CD4-positive, alpha-beta T cell (primary cell): ENCODE data around the gene TBC1D16. TPM values are rescaled to one million over a fixed set of nuclear protein-coding genes. Genes with fewer than 3 reads are reported as not detected.

Experiments
- ATAC-seq: fragments of 200-7000 bp; cut with Tn5 transposase; one replicate; pipeline ENCODE4 v1.10.0; 2022; ENCODE audit warnings: mild to moderate bottlenecking; ENCODE audit not compliant: poor library complexity
- CTCF ChIA-PET: fragments of 350-600 bp; sonication (Branson Sonifier 250); formaldehyde crosslinking; loops from one replicate; lab custom pipeline; 2021; ENCODE audit warnings: antibody characterized with exemption, inconsistent platforms; lab: Charles Lee
- POLR2A ChIA-PET: fragments of 350-600 bp; sonication (Branson Sonifier 250); formaldehyde crosslinking; loops from one replicate; lab custom pipeline; 2021; ENCODE audit warnings: antibody characterized with exemption, inconsistent platforms; lab: Charles Lee
- DNase-seq, 14 experiments: peaks; one replicate each; pipeline ENCODE4 v3.0.0-alpha.2; 2013 to 2020; ENCODE audit warnings: mixed read lengths in 2 of 14
- H3K27ac ChIP-seq, 2 donors: one replicate each; pipeline versions ENCODE4 v1.5.1 to v1.7.0; 2013; ENCODE audit warnings: low read length in 2 of 2, low read depth in 1 of 2, mild to moderate bottlenecking in 1 of 2
- H3K27me3 ChIP-seq, 2 experiments: 1 replicate in 1 of 2; 2 replicates in 1 of 2; pipeline versions ENCODE4 v1.6.1 to v1.7.0; 2013; ENCODE audit warnings: low read length in 2 of 2, control low read depth in 1 of 2, mild to moderate bottlenecking in 1 of 2, moderate library complexity in 1 of 2; ENCODE audit not compliant: insufficient read depth in 2 of 2, control insufficient read depth in 1 of 2
- H3K36me3 ChIP-seq: one replicate; pipeline ENCODE4 v1.6.1; 2013; ENCODE audit warnings: low read length, control low read depth; ENCODE audit not compliant: insufficient read depth
- H3K4me1 ChIP-seq: one replicate; pipeline ENCODE4 v1.6.1; 2013; ENCODE audit warnings: low read length, control low read depth; ENCODE audit not compliant: insufficient read depth
- H3K4me3 ChIP-seq: one replicate; pipeline ENCODE4 v1.5.1; 2013; ENCODE audit warnings: mild to moderate bottlenecking, low read length, moderate library complexity
- H3K9me3 ChIP-seq, 2 experiments: 1 replicate in 1 of 2; 2 replicates in 1 of 2; pipeline versions ENCODE4 v1.6.1 to v1.7.0; 2013; ENCODE audit warnings: low read length in 2 of 2, mild to moderate bottlenecking in 2 of 2, control low read depth in 1 of 2, moderate library complexity in 1 of 2; ENCODE audit not compliant: control insufficient read depth in 1 of 2, insufficient read depth in 1 of 2
- H3K27ac Mint-ChIP-seq: one replicate; pipeline ENCODE4 v1.8.0; 2020; ENCODE audit warnings: mixed read lengths
- H3K27me3 Mint-ChIP-seq: one replicate; pipeline ENCODE4 v1.8.0; 2021; ENCODE audit warnings: mixed read lengths
- H3K36me3 Mint-ChIP-seq: one replicate; pipeline ENCODE4 v1.8.0; 2021; ENCODE audit warnings: low read depth, mixed read lengths
- H3K4me1 Mint-ChIP-seq: one replicate; pipeline ENCODE4 v1.8.0; 2021; ENCODE audit warnings: low read depth, mixed read lengths
- H3K4me3 Mint-ChIP-seq: one replicate; pipeline ENCODE4 v1.8.0; 2020; ENCODE audit warnings: mild to moderate bottlenecking, mixed read lengths
- H3K9me3 Mint-ChIP-seq: one replicate; pipeline ENCODE4 v1.8.0; 2020; ENCODE audit warnings: mixed read lengths
- intact Hi-C, 2 experiments: fragments of 100-400 bp; cut with DNase I in 1 of 2; cut with micrococcal nuclease in 1 of 2; formaldehyde crosslinking; loops; one replicate each; pipeline versions ENCODE4 v1.15.1 to v1.9.0; 2023 to 2025; cut with DNase I, micrococcal nuclease
- total RNA-seq, 174 experiments: library from RNA in 2 of 174; stranded (reverse) in 2 of 174; gene quantifications; one replicate each; pipeline ENCODE4 v1.2.3 and lab custom pipeline; 2021 to 2026
- TF ChIP-seq, protein P1 (sequence below): fragments of 200-600 bp; IDR thresholded peaks from one replicate; pipeline ENCODE4 v1.8.0; 2022; ENCODE audit warnings: antibody characterized with exemption, mild to moderate bottlenecking

TBC1D16 gene
- total RNA-seq, 2 experiments from 2014 or later = 1.9 to 2.5 TPM

DNA sequence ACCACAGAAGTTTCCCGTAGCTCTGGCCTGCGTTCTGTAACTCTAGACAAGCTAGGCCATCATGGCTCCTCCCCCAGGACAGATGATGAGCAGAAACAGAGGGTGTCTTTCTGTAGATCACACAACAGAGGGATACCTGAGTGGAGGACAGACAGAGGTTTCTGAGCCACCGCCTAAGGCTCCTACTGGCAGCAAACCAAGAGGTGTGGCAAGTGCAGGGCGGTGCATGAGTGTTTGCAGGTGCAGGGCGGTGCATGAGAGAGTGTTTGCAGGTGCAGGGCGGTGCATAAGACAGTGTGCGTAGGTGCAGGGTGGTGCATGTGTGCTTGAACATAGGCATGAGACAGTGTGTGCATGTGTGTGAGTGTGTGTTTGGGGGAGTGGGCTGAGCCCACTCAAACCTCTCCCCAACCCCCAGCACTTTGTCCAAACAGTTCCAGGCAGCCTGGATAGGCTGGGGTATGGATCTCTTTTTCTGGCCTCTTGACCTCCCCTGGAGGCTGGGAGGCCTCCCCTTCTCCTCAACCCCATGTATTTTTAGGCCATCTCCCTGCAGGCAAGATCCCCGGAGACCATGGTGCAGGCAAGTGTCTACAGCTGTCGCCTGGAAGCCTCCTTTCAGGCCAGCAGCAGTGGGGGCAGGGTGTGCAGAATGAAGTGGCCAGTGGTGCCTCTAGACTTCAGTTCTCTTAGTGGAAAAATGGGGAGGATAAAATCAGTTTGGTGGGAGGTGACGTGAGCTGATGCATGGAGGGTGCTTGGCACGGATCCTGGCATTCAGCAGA lies 143.0 kb downstream of the TBC1D16 start:
- TF ChIP-seq, protein P1, sequence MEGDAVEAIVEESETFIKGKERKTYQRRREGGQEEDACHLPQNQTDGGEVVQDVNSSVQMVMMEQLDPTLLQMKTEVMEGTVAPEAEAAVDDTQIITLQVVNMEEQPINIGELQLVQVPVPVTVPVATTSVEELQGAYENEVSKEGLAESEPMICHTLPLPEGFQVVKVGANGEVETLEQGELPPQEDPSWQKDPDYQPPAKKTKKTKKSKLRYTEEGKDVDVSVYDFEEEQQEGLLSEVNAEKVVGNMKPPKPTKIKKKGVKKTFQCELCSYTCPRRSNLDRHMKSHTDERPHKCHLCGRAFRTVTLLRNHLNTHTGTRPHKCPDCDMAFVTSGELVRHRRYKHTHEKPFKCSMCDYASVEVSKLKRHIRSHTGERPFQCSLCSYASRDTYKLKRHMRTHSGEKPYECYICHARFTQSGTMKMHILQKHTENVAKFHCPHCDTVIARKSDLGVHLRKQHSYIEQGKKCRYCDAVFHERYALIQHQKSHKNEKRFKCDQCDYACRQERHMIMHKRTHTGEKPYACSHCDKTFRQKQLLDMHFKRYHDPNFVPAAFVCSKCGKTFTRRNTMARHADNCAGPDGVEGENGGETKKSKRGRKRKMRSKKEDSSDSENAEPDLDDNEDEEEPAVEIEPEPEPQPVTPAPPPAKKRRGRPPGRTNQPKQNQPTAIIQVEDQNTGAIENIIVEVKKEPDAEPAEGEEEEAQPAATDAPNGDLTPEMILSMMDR = no peak
- H3K27ac Mint-ChIP-seq = no peak overlapping the region
- H3K4me3 Mint-ChIP-seq = no peak overlapping the region
- ATAC-seq (no peak), DNase-seq (no peak)
- intact Hi-C loops = no loop called here
- Histone ChIP-seq H3K36me3 (no peaks in the 10 kb centered on the region), H3K4me3 (no peak overlapping the region), H3K27ac (no peak overlapping the region), H3K9me3 (no peaks in the 10 kb centered on the region), H3K4me1 (no peaks in the 10 kb centered on the region), H3K27me3 (peaks cover 4 to 12% of the 10 kb centered on the region in 2 experiments)
- ChIA-PET POLR2A (no interaction called here), CTCF (no interaction called here)
- H3K4me1 Mint-ChIP-seq = no peaks in the 10 kb centered on the region
- H3K27me3 Mint-ChIP-seq = peaks cover 52% of the 10 kb centered on the region
- H3K36me3 Mint-ChIP-seq = no peaks in the 10 kb centered on the region
- no peaks in the 10 kb centered on the region for H3K9me3 Mint-ChIP-seq

DNA sequence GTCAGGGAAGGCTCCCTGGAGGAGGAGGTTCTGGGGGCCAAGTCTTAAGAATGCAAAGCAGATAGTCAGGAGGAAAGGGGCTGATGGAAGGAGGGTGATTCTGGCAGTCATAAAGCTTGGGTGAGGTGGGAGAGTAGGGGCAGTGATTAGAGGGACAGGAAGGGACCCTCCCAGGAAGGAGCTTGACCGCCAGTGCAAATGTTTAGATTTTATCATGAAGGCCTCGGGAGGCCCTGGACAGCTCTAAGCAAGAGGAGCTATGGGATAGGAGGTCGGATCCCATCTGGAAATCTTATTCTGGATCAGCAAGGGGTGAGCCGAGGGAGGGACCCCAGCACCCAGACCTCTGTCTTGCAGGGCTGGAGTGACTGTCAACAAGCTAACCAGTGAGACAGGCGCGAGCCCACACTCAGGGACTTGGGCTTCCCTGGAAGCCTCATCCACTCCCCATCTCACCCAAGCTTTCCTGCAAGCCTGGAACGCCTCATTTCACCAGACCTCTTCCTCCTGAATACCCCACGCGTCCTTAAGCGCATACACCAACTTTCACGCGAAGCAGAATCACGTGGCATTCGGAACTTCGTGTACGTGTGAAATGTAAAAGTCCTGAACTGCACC lies 144.4 kb downstream of the TBC1D16 start:
- Histone ChIP-seq H3K4me3 (no peak overlapping the region), H3K27ac (no peak overlapping the region), H3K4me1 (no peaks in the 10 kb centered on the region), H3K36me3 (no peaks in the 10 kb centered on the region), H3K27me3 (peaks cover 0 to 12% of the 10 kb centered on the region in 2 experiments), H3K9me3 (no peaks in the 10 kb centered on the region)
- ChIA-PET POLR2A (no interaction called here), CTCF (no interaction called here)
- ATAC-seq = no peak
- intact Hi-C loops = no loop called here
- no peak for DNase-seq
- Mint-ChIP-seq H3K27ac (no peak overlapping the region), H3K9me3 (no peaks in the 10 kb centered on the region), H3K4me1 (no peaks in the 10 kb centered on the region), H3K4me3 (no peak overlapping the region), H3K27me3 (peaks cover 54% of the 10 kb centered on the region), H3K36me3 (no peaks in the 10 kb centered on the region)
- TF ChIP-seq, protein P1 = no peak

DNA sequence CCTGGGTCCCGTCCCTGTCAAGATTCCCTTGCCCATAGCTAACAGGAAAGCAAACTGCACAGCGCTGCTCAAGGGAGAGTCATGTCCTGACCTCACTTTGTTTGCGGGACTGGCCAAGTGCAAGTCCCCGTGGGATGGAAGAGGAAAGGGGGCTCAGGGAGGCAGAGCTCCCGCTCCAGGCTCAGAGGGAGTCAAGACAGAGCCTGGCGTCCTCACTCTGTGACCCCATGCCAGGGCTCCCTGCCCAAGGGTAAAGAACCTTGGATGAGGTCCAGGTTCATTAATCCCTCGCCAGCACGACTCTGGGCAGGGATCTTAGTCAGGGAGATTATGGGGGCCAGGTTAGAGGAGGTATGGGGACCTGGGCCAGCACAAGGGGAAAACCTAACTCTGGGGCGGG lies 145.0 kb downstream of the TBC1D16 start:
- no peaks in the 10 kb centered on the region for H3K36me3 Mint-ChIP-seq
- H3K4me3 ChIP-seq = no peak overlapping the region
- no peak for DNase-seq
- no peaks in the 10 kb centered on the region for H3K4me1 Mint-ChIP-seq
- H3K4me3 Mint-ChIP-seq = no peak overlapping the region
- H3K27ac ChIP-seq = no peak overlapping the region
- H3K27ac Mint-ChIP-seq = no peak overlapping the region
- no peak for ATAC-seq
- ChIA-PET CTCF (no interaction called here), POLR2A (no interaction called here)
- intact Hi-C loops = no loop called here
- TF ChIP-seq, protein P1 = no peak
- no peaks in the 10 kb centered on the region for H3K9me3 ChIP-seq
- H3K27me3 Mint-ChIP-seq = peaks cover 57% of the 10 kb centered on the region
- peaks cover 0 to 12% of the 10 kb centered on the region in 2 experiments for H3K27me3 ChIP-seq
- no peaks in the 10 kb centered on the region for H3K4me1 ChIP-seq
- H3K9me3 Mint-ChIP-seq = no peaks in the 10 kb centered on the region
- no peaks in the 10 kb centered on the region for H3K36me3 ChIP-seq
